Suprapubic skin (tissue), 4 donors: ENCODE data around the gene FBXO8.

Source experiments
- CTCF ChIP-seq, 2 donors: fragments of 200-600 bp in 1 of 2; fragments of 450-650 bp in 1 of 2; sonication (generic) in 1 of 2; IDR thresholded peaks; one replicate each; pipeline ENCODE4 v1.5.1; 2016 to 2019; ENCODE audit warnings: antibody characterized with exemption in 2 of 2, mild to moderate bottlenecking in 1 of 2, moderate library complexity in 1 of 2
- POLR2A ChIP-seq, 2 donors: fragments of 450-650 bp; IDR thresholded peaks; one replicate each; pipeline ENCODE4 v1.6.1; 2017; ENCODE audit warnings: antibody characterized with exemption in 2 of 2, mild to moderate bottlenecking in 2 of 2, moderate library complexity in 2 of 2
- POLR2AphosphoS5 ChIP-seq, 3 donors: sonication (generic); formaldehyde crosslinking; IDR thresholded peaks; one replicate each; pipeline ENCODE4 v1.6.1; 2017; ENCODE audit warnings: antibody characterized with exemption in 3 of 3

- TF ChIP-seq CTCF (IDR thresholded peaks at IDR 0.05), result no peak
- no peak for TF ChIP-seq POLR2AphosphoS5 (IDR thresholded peaks at IDR 0.05)
- TF ChIP-seq POLR2A (IDR thresholded peaks at IDR 0.05), result no peak
Measured at GRCh38 chr4:174217273-174218126, 66.0 kb downstream of the FBXO8 start.
